Panc1 (cell line): Measurements from ENCODE around the gene MCAM. TPM values are rescaled to one million over a fixed set of nuclear protein-coding genes. Genes with fewer than 3 reads are reported as not detected.

Experiments
- ATAC-seq: fragments of 200-7000 bp; cut with Tn5 transposase; 2 replicates; pipeline ENCODE4 v1.9.1; 2020; ENCODE audit warnings: mild to moderate bottlenecking, moderate library complexity
- BruUV-seq: library from RNA; stranded (reverse); fragments of 400-500 nt; replicated peaks from 2 replicates; lab custom pipeline; 2021; lab: Mats Ljungman, UMichigan
- CTCF ChIA-PET: fragments of 300-600 bp; sonication (Branson Sonifier 250); formaldehyde crosslinking; loops from one replicate; lab custom pipeline; 2022; ENCODE audit warnings: antibody characterized with exemption; lab: Charles Lee
- POLR2A ChIA-PET: fragments of 300-600 bp; sonication (Branson Sonifier 250); formaldehyde crosslinking; loops from one replicate; lab custom pipeline; 2022; ENCODE audit warnings: antibody characterized with exemption; lab: Charles Lee
- DNase-seq: peaks from one replicate; pipeline ENCODE4 v3.0.0-alpha.2; 2010; ENCODE audit warnings: low read depth, low spot score
- H3K27ac ChIP-seq: 2 replicates; pipeline ENCODE4 v1.5.1; 2011; ENCODE audit warnings: mild to moderate bottlenecking, low read length, inconsistent platforms
- H3K27me3 ChIP-seq: fragments of 200-500 bp; sonication (Bioruptor generic); 2 replicates; pipeline ENCODE4 v1.6.0; 2014; ENCODE audit warnings: low read length, inconsistent platforms; ENCODE audit not compliant: control insufficient read depth, insufficient read depth
- H3K36me3 ChIP-seq: fragments of 200-500 bp; sonication (Bioruptor generic); 2 replicates; pipeline ENCODE4 v1.5.1; 2014; ENCODE audit warnings: inconsistent platforms, mild to moderate bottlenecking, low read length, moderate library complexity; ENCODE audit not compliant: control insufficient read depth, insufficient read depth
- H3K4me1 ChIP-seq: 2 replicates; pipeline ENCODE4 v1.5.1; 2011; ENCODE audit warnings: inconsistent platforms, mild to moderate bottlenecking, low read length, moderate library complexity; ENCODE audit not compliant: control insufficient read depth, insufficient read depth
- H3K4me3 ChIP-seq, 2 experiments: 2 replicates each; pipeline ENCODE4 v1.5.1; 2011 to 2012; ENCODE audit warnings: low read depth in 2 of 2, low read length in 2 of 2, mild to moderate bottlenecking in 2 of 2, inconsistent platforms in 1 of 2, moderate library complexity in 1 of 2
- H3K9me3 ChIP-seq: fragments of 200-500 bp; sonication (Bioruptor generic); 2 replicates; pipeline ENCODE4 v1.5.1; 2014; ENCODE audit warnings: low read depth, mild to moderate bottlenecking, inconsistent platforms, low read length, moderate library complexity; ENCODE audit not compliant: control insufficient read depth, insufficient read depth
- CTCF ChIP-seq: fragments of 450-650 bp; IDR thresholded peaks from 2 replicates; pipeline ENCODE4 v1.5.1; 2017; ENCODE audit warnings: mild to moderate bottlenecking
- POLR2AphosphoS5 ChIP-seq: IDR thresholded peaks from 2 replicates; pipeline ENCODE4 v1.6.1; 2012; ENCODE audit warnings: mild to moderate bottlenecking, low read depth, low read length, moderate library complexity
- REST ChIP-seq, 2 experiments: IDR thresholded peaks; 2 replicates each; pipeline ENCODE4 v1.6.1; 2011 to 2012; ENCODE audit warnings: low read depth in 2 of 2, control low read depth in 1 of 2, low read length in 1 of 2, mild to moderate bottlenecking in 1 of 2, moderate library complexity in 1 of 2; ENCODE audit not compliant: insufficient read depth in 1 of 2
- SIN3A ChIP-seq: IDR thresholded peaks from 2 replicates; pipeline ENCODE4 v1.6.1; 2012; ENCODE audit warnings: low read depth, mild to moderate bottlenecking, low read length, moderate library complexity, borderline replicate concordance; ENCODE audit not compliant: insufficient read depth
- TCF7L2 ChIP-seq: IDR thresholded peaks from 2 replicates; pipeline ENCODE4 v1.6.1; 2011; ENCODE audit warnings: mild to moderate bottlenecking, low read depth, low read length, inconsistent platforms
- in situ Hi-C: cut with HindIII; loops from 2 replicates; pipeline ENCODE4 v1.10.0; 2016; ENCODE audit warnings: low sequenced_read_pairs, low pct_unique_long_range_greater_than_20kb
- intact Hi-C: fragments of 100-400 bp; cut with micrococcal nuclease; formaldehyde crosslinking; loops from one replicate; pipeline ENCODE4 v1.10.0; 2022; ENCODE audit not compliant: unreplicated experiment
- total RNA-seq: library from RNA; stranded (reverse); gene quantifications from one replicate; pipeline ENCODE4 v1.2.1, GENCODE V29; 2021; ENCODE audit not compliant: unreplicated experiment

Gene MCAM
- total RNA-seq, 1 experiment from 2014 or later: 27.2 TPM

- Histone ChIP-seq H3K4me3 (no peak overlapping the region), H3K27ac (no peak overlapping the region), H3K36me3 (no peaks in the 10 kb centered on the region), H3K4me1 (peaks cover 28% of the 10 kb centered on the region), H3K9me3 (no peaks in the 10 kb centered on the region), H3K27me3 (no peaks in the 10 kb centered on the region)
- in situ Hi-C loops: no loop called here
- POLR2A ChIA-PET: no interaction called here
- intact Hi-C loops: no loop called here
- TF ChIP-seq SIN3A (no peak), REST (IDR thresholded peaks at IDR 0.05; ENCODE audit: insufficient read depth in 1 of 2, low read depth in 2 of 2, low read length in 1 of 2) (no peak), TCF7L2 (no peak), POLR2AphosphoS5 (no peak), CTCF (no peak)
- ATAC-seq (no peak), DNase-seq (no peak)
- CTCF ChIA-PET: interaction anchor here (0.6 to 0.7 kb wide), 2 partner anchors 50 to 162 kb away, joined by 3 to 4 read pairs; no protein-coding TSS in a partner anchor
- no TSS peak for BruUV-seq
Observed at GRCh38 chr11:119341222-119342022, 24.5 kb upstream of the MCAM start.

- Histone ChIP-seq H3K4me3 (peak within 1 kb of the TSS; percentile 36 to 48), H3K27me3 (no peaks in the 10 kb centered on the region), H3K4me1 (peaks cover 32% of the 10 kb centered on the region), H3K27ac (peak within 1 kb of the TSS; percentile 24; the same call in 1 of the 2 replicates), H3K36me3 (no peaks in the 10 kb centered on the region), H3K9me3 (no peaks in the 10 kb centered on the region)
- in situ Hi-C loops: no loop called here
- POLR2A ChIA-PET: no interaction called here
- no TSS peak for BruUV-seq
- DNase-seq: no peak
- ATAC-seq: peak; percentile 3; the same call in 1 of the 2 replicates
- TF ChIP-seq POLR2AphosphoS5 (no peak), SIN3A (no peak), REST (IDR thresholded peaks at IDR 0.05; ENCODE audit: insufficient read depth in 1 of 2, low read depth in 2 of 2, low read length in 1 of 2) (no peak), TCF7L2 (no peak), CTCF (no peak)
- CTCF ChIA-PET: interaction anchor here (0.6 to 3.5 kb wide), 12 partner anchors 9 to 1035 kb away, joined by 3 to 43 read pairs (median 4); no protein-coding TSS in a partner anchor
- intact Hi-C loops: no loop called here
Observed at GRCh38 chr11:119340335-119341221, 23.6 kb upstream of the MCAM start, which contains the start of gene C1QTNF5. Gene C1QTNF5, minus strand, starts transcription at chr11:119340883. Its CDS starts 486 bp downstream, at chr11:119340397.
